H1 (cell line): ENCODE measurements around the gene TPST2. TPM values are rescaled to one million over a fixed set of nuclear protein-coding genes. Genes with fewer than 3 reads are reported as not detected.

ENCODE experiments used
- HDAC2 ChIP-seq, 2 experiments: fragments of 300-600 bp in 1 of 2; sonication (generic) in 1 of 2; IDR thresholded peaks; 2 replicates each; pipeline ENCODE4 v1.6.1; 2011 to 2012; ENCODE audit warnings: low read depth in 2 of 2, low read length in 2 of 2, mild to moderate bottlenecking in 2 of 2, moderate library complexity in 2 of 2, borderline replicate concordance in 1 of 2, inconsistent platforms in 1 of 2
- KDM1A ChIP-seq: fragments of 200-600, 300-600 bp; sonication (generic); IDR thresholded peaks from 2 replicates; pipeline ENCODE4 v1.7.1; 2016; ENCODE audit warnings: mild to moderate bottlenecking, low read length, borderline replicate concordance
- YY1 ChIP-seq: IDR thresholded peaks from 2 replicates; pipeline ENCODE4 v1.6.1; 2011; ENCODE audit warnings: low read depth, mild to moderate bottlenecking, low read length
- polyA plus RNA-seq, 7 experiments: library from polyadenylated mRNA; depleted of rRNA in 3 of 7; stranded (reverse) in 5 of 7; unstranded in 2 of 7; fragments of >200 nt in 5 of 7; fragments of 200-250 nt in 2 of 7; gene quantifications; 1 replicate in 5 of 7; 2 replicates in 1 of 7; 4 replicates in 1 of 7; pipeline versions ENCODE4 v1.2.1 to v1.2.3, GENCODE V29; 2011 to 2013; ENCODE audit warnings: missing spikeins in 2 of 7, mixed read lengths in 2 of 7
- total RNA-seq: library from RNA; stranded (reverse); fragmentation: NEBNext Ultra II Directional; extraction: Animal tissue kit (Norgen Biotek cat#: 25700); gene quantifications from 2 replicates; pipeline ENCODE4 v1.2.1, GENCODE V29; 2021
- TF ChIP-seq, protein P1 (sequence below): fragments of 300-600 bp; sonication (generic); IDR thresholded peaks from 2 replicates; pipeline ENCODE4 v1.7.1; 2012; ENCODE audit warnings: low read length, moderate library complexity, mild to moderate bottlenecking, inconsistent platforms; ENCODE audit not compliant: insufficient replicate concordance

The TPST2 gene
- total and polyA plus RNA-seq, 2 of the 8 experiments (the other 6 are each of a cell fraction or from before 2014, with no cell fraction given) = 58.8 to 143 TPM

DNA sequence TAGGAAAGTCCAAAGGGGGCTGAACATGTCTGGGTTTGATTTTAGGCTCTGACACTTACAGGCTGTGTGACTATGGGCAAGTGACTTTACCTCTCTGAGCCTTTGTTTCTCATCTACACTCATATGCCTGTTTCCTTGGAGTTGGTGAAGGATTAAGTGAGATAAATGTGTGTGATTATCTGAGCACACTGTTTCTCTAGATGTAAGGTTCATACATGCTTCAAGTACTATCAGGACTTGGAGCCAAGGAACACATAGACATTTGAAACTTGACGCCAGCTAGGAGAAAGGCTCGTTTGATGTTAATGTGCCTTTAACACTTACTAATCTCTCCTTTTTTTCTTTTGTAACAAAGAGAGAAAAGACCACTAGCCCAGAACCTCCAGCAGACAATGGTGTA is 18.2 kb upstream of the TPST2 start (continued):
- TF ChIP-seq, protein P1, sequence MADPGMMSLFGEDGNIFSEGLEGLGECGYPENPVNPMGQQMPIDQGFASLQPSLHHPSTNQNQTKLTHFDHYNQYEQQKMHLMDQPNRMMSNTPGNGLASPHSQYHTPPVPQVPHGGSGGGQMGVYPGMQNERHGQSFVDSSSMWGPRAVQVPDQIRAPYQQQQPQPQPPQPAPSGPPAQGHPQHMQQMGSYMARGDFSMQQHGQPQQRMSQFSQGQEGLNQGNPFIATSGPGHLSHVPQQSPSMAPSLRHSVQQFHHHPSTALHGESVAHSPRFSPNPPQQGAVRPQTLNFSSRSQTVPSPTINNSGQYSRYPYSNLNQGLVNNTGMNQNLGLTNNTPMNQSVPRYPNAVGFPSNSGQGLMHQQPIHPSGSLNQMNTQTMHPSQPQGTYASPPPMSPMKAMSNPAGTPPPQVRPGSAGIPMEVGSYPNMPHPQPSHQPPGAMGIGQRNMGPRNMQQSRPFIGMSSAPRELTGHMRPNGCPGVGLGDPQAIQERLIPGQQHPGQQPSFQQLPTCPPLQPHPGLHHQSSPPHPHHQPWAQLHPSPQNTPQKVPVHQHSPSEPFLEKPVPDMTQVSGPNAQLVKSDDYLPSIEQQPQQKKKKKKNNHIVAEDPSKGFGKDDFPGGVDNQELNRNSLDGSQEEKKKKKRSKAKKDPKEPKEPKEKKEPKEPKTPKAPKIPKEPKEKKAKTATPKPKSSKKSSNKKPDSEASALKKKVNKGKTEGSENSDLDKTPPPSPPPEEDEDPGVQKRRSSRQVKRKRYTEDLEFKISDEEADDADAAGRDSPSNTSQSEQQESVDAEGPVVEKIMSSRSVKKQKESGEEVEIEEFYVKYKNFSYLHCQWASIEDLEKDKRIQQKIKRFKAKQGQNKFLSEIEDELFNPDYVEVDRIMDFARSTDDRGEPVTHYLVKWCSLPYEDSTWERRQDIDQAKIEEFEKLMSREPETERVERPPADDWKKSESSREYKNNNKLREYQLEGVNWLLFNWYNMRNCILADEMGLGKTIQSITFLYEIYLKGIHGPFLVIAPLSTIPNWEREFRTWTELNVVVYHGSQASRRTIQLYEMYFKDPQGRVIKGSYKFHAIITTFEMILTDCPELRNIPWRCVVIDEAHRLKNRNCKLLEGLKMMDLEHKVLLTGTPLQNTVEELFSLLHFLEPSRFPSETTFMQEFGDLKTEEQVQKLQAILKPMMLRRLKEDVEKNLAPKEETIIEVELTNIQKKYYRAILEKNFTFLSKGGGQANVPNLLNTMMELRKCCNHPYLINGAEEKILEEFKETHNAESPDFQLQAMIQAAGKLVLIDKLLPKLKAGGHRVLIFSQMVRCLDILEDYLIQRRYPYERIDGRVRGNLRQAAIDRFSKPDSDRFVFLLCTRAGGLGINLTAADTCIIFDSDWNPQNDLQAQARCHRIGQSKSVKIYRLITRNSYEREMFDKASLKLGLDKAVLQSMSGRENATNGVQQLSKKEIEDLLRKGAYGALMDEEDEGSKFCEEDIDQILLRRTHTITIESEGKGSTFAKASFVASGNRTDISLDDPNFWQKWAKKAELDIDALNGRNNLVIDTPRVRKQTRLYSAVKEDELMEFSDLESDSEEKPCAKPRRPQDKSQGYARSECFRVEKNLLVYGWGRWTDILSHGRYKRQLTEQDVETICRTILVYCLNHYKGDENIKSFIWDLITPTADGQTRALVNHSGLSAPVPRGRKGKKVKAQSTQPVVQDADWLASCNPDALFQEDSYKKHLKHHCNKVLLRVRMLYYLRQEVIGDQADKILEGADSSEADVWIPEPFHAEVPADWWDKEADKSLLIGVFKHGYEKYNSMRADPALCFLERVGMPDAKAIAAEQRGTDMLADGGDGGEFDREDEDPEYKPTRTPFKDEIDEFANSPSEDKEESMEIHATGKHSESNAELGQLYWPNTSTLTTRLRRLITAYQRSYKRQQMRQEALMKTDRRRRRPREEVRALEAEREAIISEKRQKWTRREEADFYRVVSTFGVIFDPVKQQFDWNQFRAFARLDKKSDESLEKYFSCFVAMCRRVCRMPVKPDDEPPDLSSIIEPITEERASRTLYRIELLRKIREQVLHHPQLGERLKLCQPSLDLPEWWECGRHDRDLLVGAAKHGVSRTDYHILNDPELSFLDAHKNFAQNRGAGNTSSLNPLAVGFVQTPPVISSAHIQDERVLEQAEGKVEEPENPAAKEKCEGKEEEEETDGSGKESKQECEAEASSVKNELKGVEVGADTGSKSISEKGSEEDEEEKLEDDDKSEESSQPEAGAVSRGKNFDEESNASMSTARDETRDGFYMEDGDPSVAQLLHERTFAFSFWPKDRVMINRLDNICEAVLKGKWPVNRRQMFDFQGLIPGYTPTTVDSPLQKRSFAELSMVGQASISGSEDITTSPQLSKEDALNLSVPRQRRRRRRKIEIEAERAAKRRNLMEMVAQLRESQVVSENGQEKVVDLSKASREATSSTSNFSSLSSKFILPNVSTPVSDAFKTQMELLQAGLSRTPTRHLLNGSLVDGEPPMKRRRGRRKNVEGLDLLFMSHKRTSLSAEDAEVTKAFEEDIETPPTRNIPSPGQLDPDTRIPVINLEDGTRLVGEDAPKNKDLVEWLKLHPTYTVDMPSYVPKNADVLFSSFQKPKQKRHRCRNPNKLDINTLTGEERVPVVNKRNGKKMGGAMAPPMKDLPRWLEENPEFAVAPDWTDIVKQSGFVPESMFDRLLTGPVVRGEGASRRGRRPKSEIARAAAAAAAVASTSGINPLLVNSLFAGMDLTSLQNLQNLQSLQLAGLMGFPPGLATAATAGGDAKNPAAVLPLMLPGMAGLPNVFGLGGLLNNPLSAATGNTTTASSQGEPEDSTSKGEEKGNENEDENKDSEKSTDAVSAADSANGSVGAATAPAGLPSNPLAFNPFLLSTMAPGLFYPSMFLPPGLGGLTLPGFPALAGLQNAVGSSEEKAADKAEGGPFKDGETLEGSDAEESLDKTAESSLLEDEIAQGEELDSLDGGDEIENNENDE = no peak
- TF ChIP-seq YY1 = no peak
- peak; percentile 99 for TF ChIP-seq KDM1A
- peak in 1 of 2 experiments; percentile 98; a peak in 1 of 4 replicates for TF ChIP-seq HDAC2 (IDR thresholded peaks at IDR 0.05; ENCODE audit: borderline replicate concordance in 1 of 2, low read depth in 2 of 2, low read length in 2 of 2)
